GM21619 (cell line): ENCODE results near the gene KRTAP10-1.
"Not testable (repeated sequence)": the region's sequence is repeated elsewhere in the genome, so short reads cannot be mapped to it uniquely, and the experiment has no call there.

ENCODE experiments used
- ATAC-seq: cut with Tn5 transposase; IDR thresholded peaks from one replicate; pipeline ENCODE4 v1.9.1; 2021; ENCODE audit not compliant: unreplicated experiment

KRTAP10-1 gene, protein sequence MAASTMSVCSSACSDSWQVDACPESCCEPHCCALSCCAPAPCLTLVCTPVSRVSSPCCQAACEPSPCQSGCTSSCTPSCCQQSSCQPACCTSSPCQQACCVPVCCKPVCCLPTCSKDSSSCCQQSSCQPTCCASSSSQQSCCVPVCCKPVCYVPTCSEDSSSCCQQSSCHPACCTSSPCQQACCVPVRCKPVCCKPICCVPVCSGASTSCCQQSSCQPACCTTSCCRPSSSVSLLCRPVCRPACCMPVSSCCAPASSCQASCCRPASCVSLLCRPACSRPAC

GRCh38 chr21:44539991-44540666 lies at the start of gene KRTAP10-1:
Gene KRTAP10-1, minus strand, starts transcription at chr21:44540195. Its CDS starts 45 bp downstream, at chr21:44540150.
- no peak for ATAC-seq

GRCh38 chr21:44589094-44589493 lies 49.1 kb upstream of the KRTAP10-1 start:
- ATAC-seq, result no peak

DNA sequence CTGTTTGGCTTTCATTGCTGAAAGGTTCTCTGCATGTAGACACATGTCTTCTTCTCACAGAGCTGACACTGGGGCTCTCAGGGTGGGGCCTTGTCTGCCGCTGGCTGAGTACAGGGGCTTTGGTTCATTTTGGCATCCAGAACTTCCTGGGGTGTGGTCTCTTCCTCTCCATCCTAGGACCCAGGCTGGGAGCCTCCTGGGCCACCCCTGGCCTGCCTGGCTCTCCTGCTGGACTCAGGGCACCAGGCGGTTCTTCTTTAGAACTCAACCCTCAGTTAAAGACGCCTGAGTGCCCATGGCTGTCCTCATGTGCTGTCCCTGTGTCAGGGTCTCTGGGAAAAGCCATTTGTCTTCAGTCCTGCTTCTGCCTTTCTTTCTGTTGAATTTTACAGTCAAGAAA lies 45.9 kb upstream of the KRTAP10-1 start:
- ATAC-seq, result no peak

DNA sequence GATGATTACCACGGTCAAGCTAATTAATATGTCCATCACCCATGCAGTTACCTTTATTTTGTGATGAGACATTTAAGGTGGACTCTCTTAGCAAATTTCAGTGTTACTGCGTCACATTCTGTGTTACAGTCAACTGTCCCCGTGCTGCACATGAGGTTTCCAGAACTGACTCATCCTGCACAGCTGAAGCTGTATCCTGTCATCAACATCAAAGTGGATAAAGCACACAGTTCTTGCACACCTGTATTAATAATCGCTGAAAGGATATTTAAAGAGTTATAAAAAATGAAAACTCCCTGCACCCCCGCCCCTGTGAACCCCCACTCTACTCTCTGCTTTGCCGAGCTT lies 43.8 kb upstream of the KRTAP10-1 start:
- ATAC-seq, result no peak

GRCh38 chr21:44583089-44583799 lies 43.2 kb upstream of the KRTAP10-1 start:
- no peak for ATAC-seq

- ATAC-seq, result no peak
Measured at GRCh38 chr21:44582055-44582454, 42.1 kb upstream of the KRTAP10-1 start.

DNA sequence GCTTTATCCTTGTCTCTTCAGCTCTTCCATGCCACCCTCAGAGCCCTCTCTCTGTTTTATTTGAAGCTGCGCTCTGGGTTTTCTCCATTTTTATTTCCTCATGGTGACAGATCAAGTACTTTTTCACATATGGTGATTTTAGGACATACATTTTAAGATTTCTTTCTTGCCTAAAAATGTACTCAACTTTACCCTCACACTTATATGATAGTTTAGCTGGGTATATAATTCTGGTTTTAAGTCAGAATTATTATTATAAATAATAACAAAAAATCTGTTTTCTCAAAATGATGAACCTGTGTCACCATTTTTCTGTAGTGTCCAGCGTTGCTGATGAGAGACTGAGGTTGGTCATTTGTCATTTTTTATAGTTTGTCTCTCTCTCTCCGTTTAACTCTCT lies 41.2 kb upstream of the KRTAP10-1 start:
- no peak for ATAC-seq

- not testable (repeated sequence) for ATAC-seq
Measured at GRCh38 chr21:44580231-44580821, 40.3 kb upstream of the KRTAP10-1 start, which contains the start of gene KRTAP10-5. Gene KRTAP10-5, minus strand, starts transcription at chr21:44580604. Its CDS starts 26 bp downstream, at chr21:44580578.

- ATAC-seq, result no peak
Measured at GRCh38 chr21:44579833-44580144, 39.8 kb upstream of the KRTAP10-1 start.

DNA sequence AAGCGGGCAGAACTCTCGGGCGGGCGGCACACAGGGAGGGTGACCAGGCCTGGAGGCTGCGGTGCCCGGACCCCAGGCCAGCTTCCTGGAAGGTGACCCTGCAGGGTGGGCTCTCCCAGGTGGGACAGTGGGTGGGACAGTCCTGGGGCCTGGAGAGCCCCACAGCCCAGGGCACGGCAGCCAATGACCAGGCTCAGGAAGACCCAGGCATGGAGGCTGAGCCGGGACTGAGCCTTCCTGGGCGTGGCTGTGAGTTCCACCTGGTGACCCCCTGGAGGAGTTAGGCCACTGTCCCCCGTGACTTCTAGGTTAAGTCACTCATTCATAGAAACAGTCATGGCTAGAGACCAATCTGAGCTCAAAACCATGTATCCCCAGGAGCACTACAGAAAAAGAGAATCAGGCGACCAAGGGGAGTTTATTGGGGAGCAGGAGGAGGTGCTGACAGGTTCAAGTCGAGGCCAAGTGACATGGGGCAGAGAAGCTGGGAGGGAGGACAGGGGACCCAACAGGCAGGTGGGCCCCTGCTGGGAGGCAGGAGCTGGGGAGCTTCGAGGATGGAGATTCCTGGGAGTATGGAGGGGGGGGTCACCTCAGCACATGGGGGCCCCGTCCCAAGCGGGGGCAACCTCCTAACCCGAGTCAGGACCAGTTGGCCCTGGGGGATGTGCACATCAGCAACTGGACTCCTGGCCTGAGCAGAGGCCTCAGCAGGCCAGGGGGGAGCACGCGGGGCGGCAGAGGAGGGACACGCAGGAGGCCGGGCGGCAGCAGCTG lies 39.2 kb upstream of the KRTAP10-1 start:
- ATAC-seq, result no peak

GRCh38 chr21:44578371-44579055 lies 38.5 kb upstream of the KRTAP10-1 start:
- ATAC-seq, result no peak

GRCh38 chr21:44576025-44576420 lies 36.0 kb upstream of the KRTAP10-1 start:
- no peak for ATAC-seq

- no peak for ATAC-seq
Measured at GRCh38 chr21:44575307-44576024, 35.5 kb upstream of the KRTAP10-1 start.

DNA sequence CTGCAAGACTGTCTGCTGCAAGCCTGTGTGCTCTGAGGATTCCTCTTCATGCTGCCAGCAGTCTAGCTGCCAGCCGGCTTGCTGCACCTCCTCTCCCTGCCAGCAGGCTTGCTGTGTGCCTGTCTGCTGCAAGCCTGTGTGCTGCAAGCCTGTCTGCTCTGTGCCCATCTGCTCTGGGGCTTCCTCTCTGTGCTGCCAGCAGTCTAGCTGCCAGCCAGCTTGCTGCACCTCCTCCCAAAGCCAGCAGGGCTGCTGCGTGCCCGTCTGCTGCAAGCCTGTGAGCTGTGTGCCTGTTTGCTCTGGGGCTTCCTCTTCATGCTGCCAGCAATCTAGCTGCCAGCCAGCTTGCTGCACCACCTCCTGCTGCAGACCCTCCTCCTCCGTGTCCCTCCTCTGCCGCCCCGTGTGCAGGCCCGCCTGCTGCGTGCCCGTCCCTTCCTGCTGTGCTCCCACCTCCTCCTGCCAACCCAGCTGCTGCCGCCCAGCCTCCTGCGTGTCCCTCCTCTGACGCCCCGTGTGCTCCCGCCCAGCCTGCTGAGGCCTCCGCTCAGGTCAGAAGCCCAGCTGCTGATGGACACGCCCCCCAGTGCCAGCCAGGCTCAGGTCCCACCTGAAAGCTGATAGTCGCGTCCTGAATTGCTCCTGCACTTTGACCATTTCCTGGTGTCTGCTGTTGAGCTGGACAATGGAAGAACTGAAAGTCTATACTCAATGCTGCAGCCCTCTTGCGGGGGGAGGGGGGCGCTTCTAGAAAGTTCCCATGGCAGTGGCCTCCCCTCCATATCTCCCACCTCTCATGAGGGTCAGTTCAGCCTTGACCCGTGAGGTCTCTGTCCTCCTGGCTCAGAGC lies 34.7 kb upstream of the KRTAP10-1 start:
- ATAC-seq, result no peak

GRCh38 chr21:44573630-44574456 lies 33.8 kb upstream of the KRTAP10-1 start, which contains the start of gene KRTAP10-4:
Gene KRTAP10-4, plus strand, starts transcription at chr21:44573729. Its CDS starts 30 bp downstream, at chr21:44573759.
- not testable (repeated sequence) for ATAC-seq

DNA sequence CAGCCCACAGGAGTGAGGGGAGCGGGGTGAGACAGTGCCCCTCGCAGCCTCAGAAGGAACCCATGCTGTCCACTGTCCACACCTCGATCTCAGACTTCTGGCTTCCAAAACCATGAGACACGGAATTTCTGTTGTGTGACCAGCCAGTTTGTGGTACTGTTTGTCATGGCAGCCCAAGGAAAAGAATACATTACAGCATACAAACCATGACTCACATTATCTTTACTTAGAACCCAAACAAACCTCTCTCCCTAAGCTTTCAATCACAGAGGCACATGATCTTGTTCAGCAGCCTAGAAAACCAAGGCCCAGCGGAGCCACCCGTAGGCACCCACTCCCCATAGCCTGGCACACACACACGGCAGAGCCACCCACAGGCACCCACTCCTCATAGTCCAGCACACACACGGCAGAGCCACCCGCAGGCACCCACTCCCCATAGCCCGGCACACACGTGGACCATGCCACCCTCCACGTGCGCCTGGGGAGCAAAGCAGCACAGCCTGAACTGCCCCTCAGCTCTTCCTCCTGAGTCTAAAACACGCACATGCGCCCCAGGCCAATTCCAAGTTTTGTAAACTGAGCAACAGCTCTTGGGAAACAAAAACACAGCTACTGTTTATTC lies 33.1 kb upstream of the KRTAP10-1 start:
- no peak for ATAC-seq
